ENCODE measurements around the gene CLEC2D.
"Not testable (repeated sequence)": the region's sequence is repeated elsewhere in the genome, so short reads cannot be mapped to it uniquely, and the experiment has no call there.

CLEC2D gene

DNA sequence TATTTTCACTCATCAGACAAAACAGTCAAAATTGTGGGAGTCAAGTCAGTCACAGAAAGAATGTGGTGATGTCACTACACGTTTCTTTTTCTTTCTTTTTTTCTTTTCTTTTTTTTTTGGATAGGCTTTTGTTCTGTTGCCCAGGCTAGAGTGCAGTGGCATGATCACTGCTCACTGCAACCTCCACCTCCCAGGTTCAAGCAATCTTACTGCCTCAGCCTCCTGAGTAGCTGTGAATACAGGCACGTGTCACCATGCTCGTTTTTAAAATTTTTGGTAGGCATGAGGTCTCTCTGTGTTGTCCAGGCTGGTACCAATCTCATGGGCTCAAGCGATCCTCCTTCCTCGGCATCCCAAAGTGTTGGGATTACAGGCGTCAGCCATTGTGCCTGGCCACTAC, 61.1 kb downstream of the CLEC2D start:
- DNase-seq (ENCODE audit: low spot score), result no peak

DNA sequence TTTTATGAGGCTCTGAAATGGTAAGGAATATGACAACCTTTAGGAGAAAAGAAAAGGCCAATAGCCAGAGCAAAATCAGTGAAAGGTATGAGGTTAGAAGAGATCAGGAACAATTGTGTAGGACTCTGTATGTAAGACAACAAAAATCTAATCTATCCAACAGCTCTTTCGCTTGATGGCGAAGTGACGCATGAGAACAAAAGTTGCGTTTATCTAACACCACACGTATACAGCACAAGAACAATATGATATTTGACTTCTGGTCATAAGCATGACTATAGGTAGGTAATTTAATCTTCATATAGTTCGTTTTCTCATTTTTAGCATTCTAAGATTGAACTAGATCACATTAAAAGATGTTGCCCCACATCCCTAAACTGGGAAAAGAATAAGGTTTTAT, 61.9 kb downstream of the CLEC2D start:
- DNase-seq (ENCODE audit: low spot score), result no peak

DNA sequence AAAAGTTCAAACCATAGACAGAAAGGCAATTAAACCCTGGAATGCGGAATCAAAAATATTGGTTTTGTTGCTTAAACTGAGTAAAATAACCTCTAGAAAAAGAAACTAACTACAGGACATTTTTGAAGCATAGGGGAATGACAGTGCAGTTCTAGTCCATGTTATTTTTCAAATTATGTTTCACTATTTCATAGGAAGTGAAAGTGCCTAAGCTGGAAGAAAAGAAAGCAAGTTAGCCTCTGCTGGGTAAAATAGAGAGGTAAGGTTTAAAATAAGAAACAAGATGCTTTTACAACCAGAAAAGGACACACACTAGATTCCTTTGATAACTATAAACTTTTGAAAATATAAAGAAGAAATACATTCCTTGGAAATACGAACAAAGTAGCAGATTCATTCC, 62.3 kb downstream of the CLEC2D start:
- no peak for DNase-seq (ENCODE audit: low spot score)

DNA sequence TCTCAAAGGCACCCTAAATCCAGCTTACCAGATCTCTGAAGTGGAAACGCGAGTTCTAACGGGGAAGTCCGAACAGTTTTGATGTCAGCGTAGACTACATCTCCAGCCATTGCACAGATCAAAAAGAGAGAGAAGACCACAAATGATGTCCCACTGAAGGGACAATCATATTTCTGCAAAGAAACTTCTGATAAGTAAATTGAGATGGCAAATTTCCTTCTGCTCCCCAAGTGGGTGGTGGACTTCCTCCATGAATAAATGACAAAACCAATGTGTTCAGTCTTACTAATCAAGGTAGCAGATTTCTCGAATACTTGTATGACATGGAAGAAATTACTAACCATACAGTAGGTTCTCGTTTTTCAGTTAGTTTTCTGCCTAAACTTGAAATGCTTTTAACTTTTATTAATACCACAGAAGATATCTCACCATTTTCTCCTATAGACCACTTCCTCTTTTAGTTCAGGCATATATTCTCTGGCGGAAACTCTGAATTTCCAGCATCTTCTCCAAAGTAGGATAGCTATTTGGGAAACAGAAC, 63.5 kb downstream of the CLEC2D start, which contains the start of gene CLECL1:
Gene CLECL1, minus strand, starts transcription at position 177 of the 541 bp plus-strand sequence.
- no peak for DNase-seq (ENCODE audit: low spot score)

DNA sequence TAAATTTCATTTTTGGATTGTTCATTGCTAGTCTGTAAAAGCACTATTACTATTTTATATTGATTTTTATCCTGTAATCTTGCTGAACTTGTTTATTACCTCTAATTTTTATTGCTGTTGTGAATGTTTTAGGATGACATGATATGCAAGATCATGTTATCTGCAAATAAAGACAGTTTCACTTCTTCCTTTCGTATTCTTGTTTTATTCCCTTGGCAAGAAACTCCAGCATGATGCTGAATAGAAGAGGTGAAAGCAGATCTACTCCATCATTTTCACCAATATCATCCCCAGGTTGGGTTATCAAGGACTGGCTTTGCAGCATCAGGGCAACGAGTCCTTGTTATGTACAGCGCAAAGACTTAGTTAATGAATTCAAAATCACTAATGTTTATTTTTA, 66.1 kb downstream of the CLEC2D start:
- no peak for DNase-seq (ENCODE audit: low spot score)

DNA sequence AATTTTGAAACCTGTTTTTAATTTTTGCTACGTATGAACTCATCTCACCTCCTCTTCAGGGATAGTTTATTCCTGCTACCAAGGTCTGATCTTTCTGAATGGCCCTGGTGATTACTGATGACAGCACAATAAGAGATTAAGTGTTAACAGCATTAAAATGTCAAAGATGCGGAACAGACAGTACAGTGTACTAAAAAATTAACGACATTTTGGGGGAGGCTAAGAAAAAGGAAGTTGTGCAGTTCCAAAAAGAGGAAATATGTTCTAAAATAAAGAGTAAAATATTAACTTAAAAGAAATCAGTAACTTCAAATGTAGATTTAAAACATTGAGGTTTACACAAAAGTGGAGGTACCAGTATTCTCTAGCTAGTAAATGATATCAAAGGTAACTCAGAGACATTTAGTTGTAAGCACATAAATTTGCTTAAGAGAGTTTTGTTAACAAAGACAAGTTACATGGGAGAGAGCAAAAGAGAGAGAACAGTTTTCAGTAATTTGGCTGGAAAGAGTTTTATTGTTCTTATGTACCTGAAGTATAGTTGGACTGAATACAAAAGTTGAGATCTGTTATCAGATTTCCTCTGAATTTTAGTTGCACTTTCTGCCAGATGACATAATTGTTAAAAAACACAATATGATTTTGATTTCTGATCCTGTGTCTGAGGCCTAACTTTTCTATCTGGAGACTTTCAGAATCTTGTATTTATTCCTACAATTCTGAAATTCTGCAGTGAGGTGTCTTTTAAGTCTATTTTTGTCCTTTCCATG, 67.6 kb downstream of the CLEC2D start:
- DNase-seq (ENCODE audit: low spot score), result no peak

DNA sequence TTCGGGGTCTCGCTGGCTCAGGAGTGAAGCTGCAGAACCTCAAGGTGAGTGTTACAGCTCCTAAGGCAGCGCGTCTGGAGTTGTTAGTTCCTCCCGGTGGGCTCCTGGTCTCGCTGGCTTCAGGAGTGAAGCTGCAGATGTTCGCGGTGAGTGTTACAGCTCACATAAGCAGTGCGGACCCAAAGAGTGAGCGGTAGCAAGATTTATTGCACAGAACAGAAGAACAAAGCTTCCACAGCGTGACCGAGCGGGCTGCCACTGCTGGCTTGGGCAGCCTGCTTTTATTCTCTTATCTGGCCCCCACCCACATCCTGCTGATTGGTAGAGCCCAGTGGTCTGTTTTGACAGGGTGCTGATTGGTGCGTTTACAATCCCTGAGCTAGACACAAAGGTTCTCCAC, 69.4 kb downstream of the CLEC2D start:
- DNase-seq (ENCODE audit: low spot score), result not testable (repeated sequence)

DNA sequence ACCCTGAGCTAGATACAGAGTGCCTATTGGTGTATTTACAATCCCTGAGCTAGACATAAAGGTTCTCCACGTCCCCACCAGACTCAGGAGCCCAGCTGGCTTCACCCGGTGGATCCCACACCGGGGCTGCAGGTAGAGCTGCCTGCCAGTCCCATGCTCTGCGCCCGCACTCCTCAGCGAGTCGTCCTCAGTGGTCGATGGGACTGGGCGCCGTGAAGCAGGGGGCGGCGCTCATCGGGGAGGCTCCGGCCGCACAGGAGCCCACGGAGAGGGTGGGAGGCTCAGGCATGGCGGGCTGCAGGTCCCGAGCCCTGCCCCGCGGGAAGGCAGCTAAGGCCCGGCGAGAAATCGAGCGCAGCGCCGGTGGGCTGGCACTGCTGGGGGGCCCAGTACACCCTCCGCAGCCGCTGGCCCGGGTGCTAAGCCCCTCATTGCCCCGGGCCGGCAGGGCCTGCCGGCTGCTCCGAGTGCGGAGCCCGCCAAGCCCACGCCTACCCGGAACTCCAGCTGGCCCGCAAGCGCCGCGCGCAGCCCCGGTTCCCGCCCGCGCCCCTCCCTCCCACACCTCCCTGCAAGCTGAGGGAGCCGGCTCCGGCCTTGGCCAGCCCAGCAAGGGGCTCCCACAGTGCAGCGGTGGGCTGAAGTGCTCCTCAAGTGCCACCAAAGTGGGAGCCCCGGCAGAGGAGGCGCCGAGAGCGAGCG, 70.0 kb downstream of the CLEC2D start:
- DNase-seq (ENCODE audit: low spot score), result not testable (repeated sequence)

DNA sequence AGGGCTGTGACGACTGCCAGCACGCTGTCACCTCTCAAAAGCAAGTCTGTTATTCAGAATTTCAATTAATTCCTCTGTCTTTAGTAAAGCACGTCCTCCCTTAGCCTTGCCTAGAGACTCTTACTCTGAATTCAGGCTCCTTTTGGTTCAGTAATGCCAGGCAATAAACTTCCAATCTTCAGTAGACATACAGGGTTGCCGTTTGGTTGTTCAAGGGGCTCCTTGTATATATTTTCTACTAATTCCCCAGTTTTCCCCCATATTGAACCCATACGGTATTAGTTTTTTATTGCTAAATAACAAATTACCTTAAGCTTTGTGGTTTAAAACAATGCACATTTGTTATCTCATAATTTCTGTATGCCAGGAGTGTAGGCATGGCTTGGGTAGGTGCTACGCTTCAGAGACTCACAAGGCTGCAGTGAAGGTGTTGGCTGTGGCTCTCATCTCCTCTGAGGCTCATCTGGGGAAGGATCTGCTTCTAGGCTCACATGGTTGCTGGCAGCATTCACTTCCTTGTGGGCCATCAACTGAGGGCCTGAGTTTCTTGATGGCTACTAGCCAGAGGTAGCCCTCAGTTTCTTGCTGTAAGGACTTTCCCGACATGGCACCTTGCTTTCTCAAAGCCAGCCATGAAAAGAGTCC, 70.7 kb downstream of the CLEC2D start:
- no peak for DNase-seq (ENCODE audit: low spot score)

DNA sequence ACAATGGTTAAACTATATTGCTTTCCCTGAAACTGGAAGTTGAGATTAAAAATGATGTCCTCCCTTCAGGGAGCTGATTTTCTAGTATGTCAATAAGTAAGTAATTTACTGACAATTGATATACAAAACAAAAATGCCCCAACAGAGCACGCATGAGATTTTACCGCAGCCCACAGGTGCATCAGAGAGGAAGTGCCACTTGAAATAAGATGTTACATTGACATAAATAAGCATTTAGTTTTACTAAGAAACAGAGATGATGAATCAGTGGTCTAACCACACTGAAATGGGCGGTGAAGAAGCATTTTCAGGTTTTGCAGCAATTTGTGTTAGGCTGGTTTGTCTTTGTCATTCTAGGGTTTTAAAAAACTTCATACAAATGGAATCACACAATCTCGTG, 72.2 kb downstream of the CLEC2D start:
- DNase-seq (ENCODE audit: low spot score), result no peak

DNA sequence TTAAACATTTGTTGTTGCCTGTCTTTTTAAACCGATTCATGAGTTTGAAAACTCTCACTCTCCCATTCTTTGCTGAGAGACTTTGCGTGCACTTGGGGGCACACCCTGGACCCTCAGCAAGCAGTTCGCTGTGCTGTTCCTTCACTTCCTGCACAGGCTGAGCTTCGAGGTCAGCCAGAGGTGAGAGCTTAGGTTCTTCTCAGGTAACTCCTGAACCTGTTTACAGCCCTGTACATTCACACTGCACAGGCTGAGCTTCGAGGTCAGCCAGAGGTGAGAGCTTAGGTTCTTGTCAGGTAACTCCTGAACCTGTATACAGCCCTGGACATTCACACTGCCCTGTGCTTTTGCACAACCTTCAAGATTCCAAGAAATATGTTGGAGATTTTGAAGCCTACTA, 73.1 kb downstream of the CLEC2D start:
- no peak for DNase-seq (ENCODE audit: low spot score)

DNA sequence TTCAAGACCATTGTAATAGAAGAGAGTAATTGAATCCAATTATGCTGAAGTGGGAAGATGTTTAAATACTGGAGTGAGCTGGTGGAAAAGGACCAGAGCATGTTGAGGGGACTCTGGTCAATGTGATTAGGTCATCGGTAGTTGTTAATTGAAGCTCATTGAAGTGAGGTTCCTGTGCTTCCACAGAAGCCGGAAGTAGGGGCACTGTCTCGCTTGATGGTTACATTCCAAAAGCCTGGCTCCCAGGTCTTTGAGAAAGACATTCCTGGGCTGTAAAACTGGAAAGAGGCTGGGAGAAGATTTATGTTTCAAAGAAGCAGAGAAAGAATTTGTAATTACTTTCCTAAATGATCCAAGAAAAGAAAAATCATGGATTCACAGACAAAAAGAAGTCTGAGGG, 75.7 kb downstream of the CLEC2D start:
- no peak for DNase-seq (ENCODE audit: low spot score)
